VCaP (cell line): Measurements from ENCODE around the gene NEO1.

Experiments used
- H3K27ac ChIP-seq: fragments of 450-650 bp; 2 replicates; pipeline ENCODE4 v1.5.1; 2017
- CTCF ChIP-seq: fragments of 450-650 bp; conservative IDR thresholded peaks from 2 replicates; pipeline ENCODE4 v1.5.1; 2017; ENCODE audit warnings: mild to moderate bottlenecking, moderate library complexity

Gene NEO1, protein sequence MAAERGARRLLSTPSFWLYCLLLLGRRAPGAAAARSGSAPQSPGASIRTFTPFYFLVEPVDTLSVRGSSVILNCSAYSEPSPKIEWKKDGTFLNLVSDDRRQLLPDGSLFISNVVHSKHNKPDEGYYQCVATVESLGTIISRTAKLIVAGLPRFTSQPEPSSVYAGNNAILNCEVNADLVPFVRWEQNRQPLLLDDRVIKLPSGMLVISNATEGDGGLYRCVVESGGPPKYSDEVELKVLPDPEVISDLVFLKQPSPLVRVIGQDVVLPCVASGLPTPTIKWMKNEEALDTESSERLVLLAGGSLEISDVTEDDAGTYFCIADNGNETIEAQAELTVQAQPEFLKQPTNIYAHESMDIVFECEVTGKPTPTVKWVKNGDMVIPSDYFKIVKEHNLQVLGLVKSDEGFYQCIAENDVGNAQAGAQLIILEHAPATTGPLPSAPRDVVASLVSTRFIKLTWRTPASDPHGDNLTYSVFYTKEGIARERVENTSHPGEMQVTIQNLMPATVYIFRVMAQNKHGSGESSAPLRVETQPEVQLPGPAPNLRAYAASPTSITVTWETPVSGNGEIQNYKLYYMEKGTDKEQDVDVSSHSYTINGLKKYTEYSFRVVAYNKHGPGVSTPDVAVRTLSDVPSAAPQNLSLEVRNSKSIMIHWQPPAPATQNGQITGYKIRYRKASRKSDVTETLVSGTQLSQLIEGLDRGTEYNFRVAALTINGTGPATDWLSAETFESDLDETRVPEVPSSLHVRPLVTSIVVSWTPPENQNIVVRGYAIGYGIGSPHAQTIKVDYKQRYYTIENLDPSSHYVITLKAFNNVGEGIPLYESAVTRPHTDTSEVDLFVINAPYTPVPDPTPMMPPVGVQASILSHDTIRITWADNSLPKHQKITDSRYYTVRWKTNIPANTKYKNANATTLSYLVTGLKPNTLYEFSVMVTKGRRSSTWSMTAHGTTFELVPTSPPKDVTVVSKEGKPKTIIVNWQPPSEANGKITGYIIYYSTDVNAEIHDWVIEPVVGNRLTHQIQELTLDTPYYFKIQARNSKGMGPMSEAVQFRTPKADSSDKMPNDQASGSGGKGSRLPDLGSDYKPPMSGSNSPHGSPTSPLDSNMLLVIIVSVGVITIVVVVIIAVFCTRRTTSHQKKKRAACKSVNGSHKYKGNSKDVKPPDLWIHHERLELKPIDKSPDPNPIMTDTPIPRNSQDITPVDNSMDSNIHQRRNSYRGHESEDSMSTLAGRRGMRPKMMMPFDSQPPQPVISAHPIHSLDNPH (N-terminal part only)

GRCh38 chr15:73051807-73052652 is at the start of gene NEO1:
Gene NEO1, plus strand, starts transcription at chr15:73052463. Its CDS starts 213 bp downstream, at chr15:73052676.
- peak within 1 kb of the TSS; percentile 96 for H3K27ac ChIP-seq
- TF ChIP-seq CTCF, result no peak

GRCh38 chr15:73004462-73004861 is 47.8 kb upstream of the NEO1 start:
- H3K27ac ChIP-seq, result no peak overlapping the region
- no peak for TF ChIP-seq CTCF

DNA sequence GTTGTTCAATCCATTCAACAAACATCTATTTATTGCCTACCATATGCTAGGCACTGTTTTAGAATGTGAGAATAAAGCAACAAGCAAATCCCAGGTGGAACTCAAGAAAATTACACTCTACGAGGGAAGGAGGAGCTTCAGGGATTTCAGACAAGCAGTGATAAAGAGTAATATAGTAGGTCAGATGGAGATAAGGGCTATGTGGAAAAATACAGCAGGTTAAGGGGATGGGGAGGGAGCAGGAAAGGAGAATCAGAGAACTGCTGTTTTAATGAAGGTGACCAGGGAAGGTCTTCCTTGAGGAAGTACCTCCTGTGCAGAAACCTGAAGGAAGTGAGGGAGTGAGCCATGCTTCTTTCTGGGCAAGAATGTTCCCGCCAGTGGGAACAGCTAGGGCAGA is 47.2 kb upstream of the NEO1 start:
- no peak for TF ChIP-seq CTCF
- no peak overlapping the region for H3K27ac ChIP-seq

DNA sequence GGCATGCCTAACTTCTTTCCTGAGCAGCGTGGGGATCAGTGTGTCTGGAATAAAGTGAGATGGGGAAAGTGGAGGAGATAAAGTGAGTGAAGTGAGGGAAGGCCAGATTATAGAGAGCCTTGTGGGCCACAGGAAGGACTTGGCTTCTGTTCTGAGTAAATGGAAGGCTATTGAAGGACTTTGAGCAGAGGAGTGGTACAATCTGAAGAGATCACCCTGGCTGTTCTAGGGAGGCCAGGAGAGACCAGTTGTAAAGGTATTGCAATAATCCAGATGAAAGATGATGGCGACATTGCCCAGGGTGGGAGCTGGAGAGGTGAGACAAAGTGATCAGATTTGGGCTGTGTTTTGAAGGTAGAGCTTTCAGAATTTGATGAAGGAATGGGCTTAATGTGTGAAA is 46.8 kb upstream of the NEO1 start:
- H3K27ac ChIP-seq, result no peak overlapping the region
- no peak for TF ChIP-seq CTCF

DNA sequence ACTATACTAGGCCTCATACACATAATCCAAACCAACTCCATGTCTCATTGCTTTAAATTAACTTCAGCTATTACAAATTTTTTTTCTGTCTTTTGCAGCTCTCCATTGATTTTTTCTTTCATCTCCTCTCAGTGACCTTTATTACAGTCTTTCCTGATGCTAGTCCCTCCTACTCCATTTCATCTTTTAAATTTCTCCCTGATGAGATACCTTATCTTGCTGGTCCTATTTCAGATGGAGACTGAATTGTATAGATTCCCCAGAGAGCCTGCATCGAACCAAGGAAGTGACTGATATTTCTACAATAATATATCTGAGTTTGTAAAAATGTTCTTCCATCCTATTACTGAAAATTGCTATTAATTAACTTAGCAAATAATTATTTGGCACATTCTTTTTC is 45.7 kb upstream of the NEO1 start:
- H3K27ac ChIP-seq, result no peak overlapping the region

More for the DNA sequence above, 45.7 kb upstream of the NEO1 start:
- no peak for TF ChIP-seq CTCF
